ENCODE results near the gene ANGPTL7.

ANGPTL7 gene

DNA sequence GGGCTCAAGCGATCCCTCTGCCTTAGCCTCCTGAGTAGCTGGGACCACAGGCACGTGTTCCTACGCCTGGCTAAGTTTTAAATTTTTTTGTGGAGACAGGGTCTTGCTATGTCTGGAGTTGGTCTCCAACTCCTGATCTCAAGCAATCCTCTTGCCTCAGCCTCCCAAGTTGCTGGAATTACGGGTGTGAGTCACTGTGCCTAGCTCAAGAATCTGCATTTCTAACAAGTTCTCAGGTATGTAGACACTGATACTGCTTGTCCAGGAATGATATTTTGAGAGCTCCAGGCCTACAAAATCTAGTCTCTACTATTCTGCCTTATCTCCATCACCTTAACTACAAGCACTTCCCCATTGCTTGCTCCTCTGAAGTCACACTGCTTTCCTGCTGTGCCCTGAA, 22.3 kb downstream of the ANGPTL7 start:
- DNase-seq, result no peak

DNA sequence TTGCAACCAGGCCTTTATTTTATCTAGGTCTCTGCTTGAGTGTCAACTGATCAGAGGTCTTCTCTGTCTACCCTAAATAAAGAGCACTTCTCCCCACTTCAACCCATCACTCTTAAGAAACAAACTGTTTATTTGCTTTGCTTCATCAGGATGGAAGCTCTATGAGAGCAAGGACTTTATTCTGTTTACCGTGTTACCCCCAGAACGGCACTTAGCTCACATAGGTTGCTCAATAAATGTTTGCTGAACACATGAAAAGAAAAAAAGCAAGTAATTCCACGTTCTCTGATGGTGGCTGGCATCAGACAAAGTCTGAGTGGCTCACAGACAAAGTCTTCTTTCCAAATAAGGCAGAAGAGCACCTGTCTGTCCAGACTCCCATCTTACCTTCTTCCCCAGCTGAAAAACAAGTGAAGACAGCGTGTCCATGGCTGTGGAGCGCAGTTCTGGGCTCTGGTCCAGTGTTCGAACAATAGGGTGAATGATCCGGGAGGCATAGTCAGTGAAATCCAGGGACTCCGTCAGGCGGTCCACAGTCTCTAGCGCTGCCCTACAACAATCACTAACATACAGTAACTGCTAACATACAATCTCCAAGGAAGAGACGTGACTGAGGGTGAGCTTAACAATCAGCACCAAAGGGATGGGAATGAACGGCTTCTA, 22.9 kb downstream of the ANGPTL7 start:
- DNase-seq, result no peak

- no peak for DNase-seq
Measured at GRCh38 chr1:11214698-11215380, 25.7 kb downstream of the ANGPTL7 start.

- DNase-seq, result no peak
Measured at GRCh38 chr1:11215381-11216005, 26.3 kb downstream of the ANGPTL7 start.

GRCh38 chr1:11216074-11216473, 26.9 kb downstream of the ANGPTL7 start:
- no peak for DNase-seq

DNA sequence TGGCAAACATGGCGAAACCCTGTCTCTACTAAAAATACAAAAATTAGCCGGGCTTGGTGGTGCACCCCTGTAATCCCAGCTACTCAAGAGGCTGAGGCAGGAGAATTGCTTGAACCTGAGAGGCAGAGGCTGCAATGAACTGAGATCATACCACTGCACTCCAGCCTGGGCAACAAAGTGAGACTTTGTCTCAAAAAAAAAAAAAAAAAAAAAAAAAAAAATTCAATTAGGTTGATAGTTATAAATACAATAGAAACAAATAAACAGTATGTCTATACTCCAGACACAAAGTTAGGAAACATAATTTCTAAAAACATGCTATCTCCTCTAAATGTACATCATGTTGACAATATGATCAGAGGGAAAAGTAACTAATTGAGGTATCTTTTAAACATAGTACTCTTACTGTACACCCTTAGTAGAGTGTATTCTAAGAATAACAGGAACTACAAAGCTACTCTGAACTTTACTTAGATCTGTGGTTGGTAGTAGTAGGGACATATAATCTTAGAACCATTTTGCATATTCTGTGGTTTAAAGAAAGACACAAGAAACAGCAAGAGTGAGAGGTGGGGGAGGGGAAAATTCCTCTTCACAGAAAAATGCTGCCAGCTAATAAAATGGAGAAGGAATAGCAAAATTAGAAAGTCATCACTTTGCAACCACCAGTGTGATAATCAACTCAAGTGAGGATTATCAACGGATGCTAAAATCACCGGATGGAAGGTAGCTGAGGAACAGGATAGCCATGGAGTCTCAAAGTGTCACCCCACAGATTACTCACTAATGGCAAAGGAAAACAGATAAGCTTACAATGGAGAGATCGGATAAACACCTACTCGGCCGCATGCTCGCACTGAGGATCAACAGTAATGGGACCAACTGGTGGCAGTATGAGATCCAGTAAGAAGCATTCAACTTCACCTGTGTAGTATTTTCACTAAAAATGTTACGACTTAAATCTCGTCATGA, 38.2 kb downstream of the ANGPTL7 start:
- DNase-seq, result no peak

GRCh38 chr1:11229203-11229602, 40.0 kb downstream of the ANGPTL7 start:
- no peak for DNase-seq

- no peak for DNase-seq
Measured at GRCh38 chr1:11233208-11233607, 44.1 kb downstream of the ANGPTL7 start.

- no peak for DNase-seq
Measured at GRCh38 chr1:11237356-11237755, 48.2 kb downstream of the ANGPTL7 start.

GRCh38 chr1:11238311-11238710, 49.2 kb downstream of the ANGPTL7 start:
- DNase-seq, result no peak

GRCh38 chr1:11245248-11245647, 56.1 kb downstream of the ANGPTL7 start:
- no peak for DNase-seq

All from CD4-positive, alpha-beta T cell treated with Interleukin-15 for 1 hour (primary cell).